Activated T-helper 2 cell treated with anti-CD3 and anti-CD28 coated beads, Interferon-gamma antibody, Interleukin-2, Interleukin-4, amounts not matched to agents 10 μg/mL and 5 μg/mL and 100 μg/mL, durations not matched to agents 14 hours and 24 hours and 36 hours (primary cell): ENCODE results near the gene ARPC1A. TPM values are rescaled to one million over a fixed set of nuclear protein-coding genes. Genes with fewer than 3 reads are reported as not detected.
A peak's percentile ranks its signal among the peaks of the same experiment; 100 is the strongest.
"Not testable (repeated sequence)": the region's sequence is repeated elsewhere in the genome, so short reads cannot be mapped to it uniquely, and the experiment has no call there.

Experiments used
- DNase-seq: peaks from one replicate; pipeline ENCODE4 v3.0.0; 2021; ENCODE audit warnings: low spot score
- H3K27ac Mint-ChIP-seq: one replicate; pipeline ENCODE4 v1.8.0; 2021; ENCODE audit warnings: mixed read lengths
- H3K27me3 Mint-ChIP-seq: one replicate; pipeline ENCODE4 v1.8.0; 2021; ENCODE audit warnings: low read depth, mixed read lengths
- H3K36me3 Mint-ChIP-seq: one replicate; pipeline ENCODE4 v1.8.0; 2021; ENCODE audit warnings: low read depth, mixed read lengths
- H3K4me1 Mint-ChIP-seq: one replicate; pipeline ENCODE4 v1.8.0; 2021; ENCODE audit warnings: low read depth, mixed read lengths
- H3K4me3 Mint-ChIP-seq: one replicate; pipeline ENCODE4 v1.8.0; 2021; ENCODE audit warnings: low read depth, mild to moderate bottlenecking, moderate library complexity, mixed read lengths
- H3K9me3 Mint-ChIP-seq: one replicate; pipeline ENCODE4 v1.8.0; 2021; ENCODE audit warnings: mixed read lengths
- intact Hi-C: fragments of 100-400 bp; cut with micrococcal nuclease; formaldehyde crosslinking; loops from one replicate; pipeline ENCODE4 v1.15.1; 2023
- total RNA-seq: library from RNA; stranded (reverse); gene quantifications from 2 replicates; pipeline ENCODE4 v1.2.3, GENCODE V29; 2022

Gene ARPC1A
- total RNA-seq, 1 donor from 2014 or later: 79.8 TPM

DNA sequence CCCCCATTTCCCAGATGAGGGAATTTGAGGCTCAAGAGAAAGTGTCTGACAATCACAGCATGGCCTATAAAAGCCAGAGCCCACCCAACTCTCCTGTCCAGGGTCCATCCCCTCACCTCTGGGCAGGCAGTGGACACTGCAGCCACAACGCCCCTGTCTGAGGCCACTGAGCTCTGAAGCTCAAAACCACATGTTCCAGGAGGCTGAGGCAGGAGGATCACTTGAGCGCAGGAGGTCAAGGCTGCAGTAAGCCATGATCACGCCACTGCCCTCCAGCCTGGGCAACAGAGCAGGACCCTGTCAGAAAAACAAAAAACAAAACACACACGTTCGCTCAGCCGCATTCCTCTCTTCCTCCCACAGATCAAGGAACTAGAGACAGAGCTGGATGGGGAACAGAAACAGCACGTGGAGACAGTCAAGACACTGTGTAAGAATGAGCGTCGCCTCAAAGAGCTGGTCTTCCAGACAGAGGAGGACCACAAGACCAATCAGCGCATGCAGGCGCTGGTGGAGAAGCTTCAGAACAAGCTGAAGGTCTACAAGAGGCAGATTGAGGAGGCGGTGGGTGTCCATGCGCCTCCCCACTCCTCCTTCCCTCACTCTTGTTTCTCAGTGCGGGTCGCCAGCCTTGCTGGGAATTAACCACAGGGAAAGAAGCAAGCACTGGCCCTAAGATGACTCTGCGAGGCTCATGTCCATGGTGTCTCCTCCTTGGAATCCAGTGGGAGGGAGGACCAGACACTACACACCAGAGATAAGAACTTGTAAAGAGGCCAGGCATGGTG, 20.0 kb upstream of the ARPC1A start:
- Mint-ChIP-seq H3K36me3 (no peaks in the 10 kb centered on the region), H3K27ac (no peak overlapping the region), H3K4me1 (no peaks in the 10 kb centered on the region), H3K9me3 (no peaks in the 10 kb centered on the region), H3K27me3 (peaks cover 1% of the 10 kb centered on the region), H3K4me3 (no peak overlapping the region)
- intact Hi-C loops: no loop called here
- DNase-seq: no peak

DNA sequence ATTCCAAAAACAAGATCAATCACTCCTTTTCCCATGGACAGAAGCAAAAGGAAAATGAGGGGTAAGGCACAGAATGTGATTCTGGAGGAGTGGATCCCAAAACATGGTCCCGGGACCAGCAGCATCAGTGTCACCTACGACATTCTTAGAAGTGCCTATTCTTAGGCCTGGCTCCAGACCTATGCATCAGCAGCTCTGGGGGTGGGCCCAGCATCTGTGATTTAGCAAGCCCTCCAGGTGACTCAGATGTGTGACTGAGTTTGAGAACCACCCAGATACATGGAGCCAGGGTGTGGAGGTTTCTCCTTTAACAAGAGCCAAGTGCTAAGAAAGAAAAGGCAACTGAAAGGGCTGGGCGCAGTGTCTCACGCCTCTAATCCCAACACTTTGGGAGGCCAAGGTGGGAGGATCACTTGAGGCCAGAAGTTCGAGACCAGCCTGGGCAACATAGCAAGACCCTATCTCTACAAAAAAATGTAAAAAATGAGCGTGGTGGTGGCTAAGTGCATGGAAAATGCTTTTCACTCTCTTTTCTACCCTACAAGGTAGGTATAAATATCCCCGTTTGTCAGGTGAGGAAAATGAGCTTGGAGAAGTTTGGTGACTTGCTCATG, 17.1 kb upstream of the ARPC1A start:
- Mint-ChIP-seq H3K4me1 (peaks cover 8% of the 10 kb centered on the region), H3K4me3 (no peak overlapping the region), H3K9me3 (no peaks in the 10 kb centered on the region), H3K27ac (no peak overlapping the region), H3K27me3 (peaks cover 1% of the 10 kb centered on the region), H3K36me3 (no peaks in the 10 kb centered on the region)
- DNase-seq: no peak
- intact Hi-C loops: no loop called here

DNA sequence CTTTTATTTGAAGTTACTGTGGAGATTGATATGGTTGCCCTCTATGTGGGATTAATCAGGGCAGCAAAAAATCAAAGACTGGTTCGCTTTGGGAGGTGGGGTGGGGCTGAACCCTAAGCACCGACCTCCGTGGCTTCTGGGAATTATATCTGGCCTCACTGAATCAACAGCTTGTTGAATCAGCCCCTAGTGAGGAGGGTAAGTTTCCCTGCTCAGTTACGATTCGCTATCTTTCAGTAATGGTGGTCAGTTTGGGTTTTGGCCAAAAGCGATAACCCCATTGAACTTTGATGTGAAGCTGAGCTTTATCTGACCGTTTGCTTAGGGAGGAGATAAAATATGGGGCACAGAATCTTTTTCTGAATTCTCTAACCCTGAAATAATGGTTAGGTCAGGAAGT, 16.6 kb upstream of the ARPC1A start:
- no peak for DNase-seq
- Mint-ChIP-seq H3K27ac (no peak overlapping the region), H3K27me3 (peaks cover 1% of the 10 kb centered on the region), H3K9me3 (no peaks in the 10 kb centered on the region), H3K4me3 (no peak overlapping the region), H3K36me3 (no peaks in the 10 kb centered on the region), H3K4me1 (peaks cover 9% of the 10 kb centered on the region)
- intact Hi-C loops: no loop called here

DNA sequence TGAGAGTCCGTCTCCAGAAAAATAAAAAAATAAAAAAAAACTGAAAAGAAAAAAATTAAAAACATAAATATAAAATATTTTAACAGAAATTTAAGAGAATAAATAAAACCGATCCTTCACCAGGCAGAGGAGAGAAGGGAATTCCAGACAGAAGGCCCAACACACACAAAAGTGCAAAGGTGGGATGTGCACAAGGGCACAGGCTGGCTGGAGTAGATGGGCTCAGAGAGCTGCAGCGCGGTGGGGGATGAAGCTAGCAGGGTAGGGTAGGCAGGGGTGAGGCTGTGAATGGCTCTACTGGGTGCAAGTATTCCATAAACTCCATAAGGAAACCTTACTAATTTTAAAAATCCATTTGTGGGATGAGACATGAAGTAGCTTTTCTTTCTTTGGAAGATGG, 15.7 kb upstream of the ARPC1A start:
- no peaks in the 10 kb centered on the region for H3K36me3 Mint-ChIP-seq
- no peak for DNase-seq
- no peak overlapping the region for H3K4me3 Mint-ChIP-seq
- H3K27ac Mint-ChIP-seq: no peak overlapping the region
- peaks cover 1% of the 10 kb centered on the region for H3K27me3 Mint-ChIP-seq
- H3K4me1 Mint-ChIP-seq: peaks cover 15% of the 10 kb centered on the region
- H3K9me3 Mint-ChIP-seq: no peaks in the 10 kb centered on the region
- intact Hi-C loops: no loop called here

DNA sequence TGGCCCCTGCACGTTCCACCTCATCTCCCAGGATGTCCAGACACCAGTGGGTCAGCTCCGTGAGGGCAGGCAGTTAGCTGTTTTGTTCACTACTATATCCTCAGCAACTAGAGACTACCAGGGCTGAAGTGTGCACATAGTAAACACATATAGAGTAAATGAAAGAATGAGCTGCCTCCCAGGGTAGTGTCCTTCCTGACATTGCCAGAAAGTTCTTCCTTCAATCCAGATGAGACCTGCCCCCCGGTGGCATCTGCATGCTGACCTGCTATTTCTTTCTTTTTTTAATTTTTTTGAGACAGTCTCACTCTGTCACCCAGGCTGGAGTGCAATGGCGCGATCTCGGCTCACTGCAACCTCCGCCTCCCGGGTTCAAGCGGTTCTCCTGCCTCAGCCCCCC, 14.0 kb upstream of the ARPC1A start:
- intact Hi-C loops: no loop called here
- Mint-ChIP-seq H3K27ac (no peak overlapping the region), H3K9me3 (no peaks in the 10 kb centered on the region), H3K27me3 (peaks cover 1% of the 10 kb centered on the region), H3K4me3 (no peak overlapping the region), H3K4me1 (peaks cover 15% of the 10 kb centered on the region), H3K36me3 (no peaks in the 10 kb centered on the region)
- no peak for DNase-seq

DNA sequence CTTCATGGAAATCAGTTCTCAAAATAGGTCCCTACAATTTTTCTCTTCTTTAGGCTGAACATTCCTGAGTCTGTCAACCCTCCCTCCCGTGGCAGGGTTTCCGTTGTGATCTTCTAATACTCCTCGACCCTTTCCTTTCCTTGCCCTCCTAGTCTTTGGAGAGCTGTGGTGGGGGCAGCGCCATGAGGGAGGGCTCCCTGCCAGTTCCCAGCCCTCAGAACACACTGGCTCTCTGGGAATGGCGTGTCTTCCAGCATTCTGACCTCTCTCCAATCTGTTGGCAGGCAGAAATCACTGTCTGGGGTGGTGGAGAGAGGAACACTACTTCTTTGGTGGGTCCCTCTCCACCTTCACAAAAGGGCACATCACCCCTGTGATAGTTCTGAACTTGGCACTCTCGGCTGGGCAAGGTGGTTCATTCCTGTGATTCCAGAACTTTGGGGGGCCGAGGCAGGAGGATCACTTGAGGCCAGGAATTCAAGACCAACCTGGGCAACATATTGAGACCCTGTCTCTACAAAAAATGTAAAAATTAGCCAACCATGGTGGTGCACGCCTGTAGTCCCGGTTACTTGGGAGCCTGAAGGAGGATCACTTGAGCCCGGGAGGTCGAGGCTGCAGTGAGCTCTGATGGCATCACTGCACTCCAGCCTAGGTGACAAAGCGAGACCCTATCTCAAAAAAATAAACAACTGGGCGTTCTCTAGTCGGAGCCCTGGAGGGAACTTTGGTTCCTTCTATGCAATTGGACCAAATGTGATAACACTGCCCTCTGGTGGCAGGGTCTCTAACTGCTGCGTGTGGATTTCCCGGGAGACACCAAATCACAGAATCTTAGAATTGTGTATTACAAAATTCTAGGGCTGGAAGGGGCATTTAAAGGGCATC, 13.1 kb upstream of the ARPC1A start:
- Mint-ChIP-seq H3K27me3 (peaks cover 1% of the 10 kb centered on the region), H3K36me3 (no peaks in the 10 kb centered on the region), H3K4me1 (peaks cover 15% of the 10 kb centered on the region), H3K9me3 (no peaks in the 10 kb centered on the region), H3K4me3 (no peak overlapping the region), H3K27ac (no peak overlapping the region)
- intact Hi-C loops: loop anchor here (1.0 kb wide), 1 partner anchor 272 kb away; no protein-coding TSS in a partner anchor
- peak; percentile 58 for DNase-seq

DNA sequence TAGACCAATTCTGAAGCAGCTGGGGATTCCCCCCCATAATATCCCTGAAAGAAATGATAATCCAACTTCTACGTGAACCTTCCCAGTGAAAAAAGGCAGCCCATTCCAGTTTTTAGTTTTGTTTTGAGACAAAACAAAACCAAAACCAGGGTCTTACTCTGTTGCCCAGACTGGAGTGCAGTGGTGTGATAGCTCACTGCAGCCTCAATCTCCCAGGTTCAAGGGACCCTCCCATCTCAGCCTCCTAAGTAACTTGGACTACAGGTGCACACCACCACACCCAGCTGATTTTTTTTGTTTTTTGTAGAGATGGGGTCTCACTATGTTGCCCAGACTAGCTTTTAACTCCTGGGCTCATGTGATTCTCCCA, 12.5 kb upstream of the ARPC1A start:
- H3K27me3 Mint-ChIP-seq: peaks cover 1% of the 10 kb centered on the region
- H3K27ac Mint-ChIP-seq: no peak overlapping the region
- H3K36me3 Mint-ChIP-seq: no peaks in the 10 kb centered on the region
- H3K4me1 Mint-ChIP-seq: peaks cover 15% of the 10 kb centered on the region
- DNase-seq: no peak
- intact Hi-C loops: loop anchor here (1.0 kb wide), 1 partner anchor 273 kb away; no protein-coding TSS in a partner anchor
- no peak overlapping the region for H3K4me3 Mint-ChIP-seq
- H3K9me3 Mint-ChIP-seq: no peaks in the 10 kb centered on the region

- Mint-ChIP-seq H3K4me1 (peaks cover 15% of the 10 kb centered on the region), H3K9me3 (no peaks in the 10 kb centered on the region), H3K27ac (no peak overlapping the region), H3K27me3 (peaks cover 1% of the 10 kb centered on the region), H3K36me3 (no peaks in the 10 kb centered on the region), H3K4me3 (no peak overlapping the region)
- intact Hi-C loops: no loop called here
- peak; percentile 22 for DNase-seq
These were observed 11.2 kb upstream of the ARPC1A start for GRCh38 chr7:99314504-99314903.

DNA sequence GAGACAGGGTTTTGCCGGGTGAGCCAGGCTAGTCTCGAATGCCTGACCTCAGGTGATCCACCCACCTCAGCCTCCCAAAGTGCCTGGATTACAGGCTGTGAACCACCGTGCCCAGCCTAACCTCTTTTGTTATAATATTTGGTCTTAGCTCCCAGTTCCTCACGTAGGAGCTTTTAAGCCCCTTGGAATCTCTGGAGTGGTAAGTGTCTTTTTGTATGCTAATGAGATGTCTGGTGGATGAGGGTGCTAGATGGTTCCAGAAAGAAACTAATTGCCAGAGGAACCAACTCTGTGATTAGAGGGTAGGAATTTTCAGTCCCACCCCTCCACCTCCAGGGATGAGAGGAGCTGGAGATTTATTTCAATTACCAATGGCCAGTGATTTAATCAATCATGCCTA, 5.3 kb upstream of the ARPC1A start:
- Mint-ChIP-seq H3K9me3 (no peaks in the 10 kb centered on the region), H3K27ac (no peak overlapping the region), H3K27me3 (peaks cover 4% of the 10 kb centered on the region), H3K4me3 (no peak overlapping the region), H3K4me1 (no peaks in the 10 kb centered on the region), H3K36me3 (no peaks in the 10 kb centered on the region)
- intact Hi-C loops: no loop called here
- no peak for DNase-seq

GRCh38 chr7:99322659-99323058, 3.0 kb upstream of the ARPC1A start:
- H3K4me1 Mint-ChIP-seq: peaks cover 11% of the 10 kb centered on the region
- H3K4me3 Mint-ChIP-seq, intact Hi-C loops, H3K36me3 Mint-ChIP-seq, DNase-seq, H3K27ac Mint-ChIP-seq, H3K9me3 Mint-ChIP-seq, H3K27me3 Mint-ChIP-seq: not testable (repeated sequence)

- Mint-ChIP-seq H3K4me3 (peak overlapping the region; percentile 93), H3K9me3 (no peaks in the 10 kb centered on the region), H3K36me3 (peaks cover 16% of the 10 kb centered on the region), H3K4me1 (peaks cover 26% of the 10 kb centered on the region), H3K27me3 (peaks cover 4% of the 10 kb centered on the region), H3K27ac (peak overlapping the region; percentile 88)
- no peak for DNase-seq
- intact Hi-C loops: no loop called here
These were observed 1.1 kb upstream of the ARPC1A start for GRCh38 chr7:99324559-99324958.

DNA sequence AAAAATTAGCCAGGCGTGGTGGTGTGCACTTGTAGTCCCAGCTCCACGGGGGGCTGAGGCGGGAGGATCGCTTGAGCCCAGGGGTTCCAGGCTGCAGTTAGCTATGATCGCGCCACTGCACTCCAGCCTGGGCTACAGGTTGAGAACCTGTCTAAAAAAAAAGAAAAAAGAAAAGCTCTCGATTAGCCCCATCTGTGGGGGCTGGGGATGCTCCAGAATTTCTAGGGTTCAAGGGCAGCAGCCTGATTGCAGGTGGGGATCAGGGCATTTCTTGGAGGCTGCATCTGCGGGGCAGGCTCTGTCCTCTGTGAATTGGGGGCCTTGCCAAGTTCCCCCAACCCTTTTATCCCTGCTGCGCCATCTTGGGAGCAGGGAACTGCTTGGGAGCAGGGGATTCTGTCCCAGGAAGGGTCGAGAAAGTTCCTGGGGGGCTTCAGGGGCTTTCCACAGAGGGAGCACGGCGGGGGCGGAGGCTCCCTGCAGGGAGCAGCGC, 651 bp upstream of the ARPC1A start:
- H3K27ac Mint-ChIP-seq: peak overlapping the region; percentile 88
- H3K36me3 Mint-ChIP-seq: peaks cover 17% of the 10 kb centered on the region
- H3K4me1 Mint-ChIP-seq: peaks cover 29% of the 10 kb centered on the region
- no peak for DNase-seq
- no peaks in the 10 kb centered on the region for H3K9me3 Mint-ChIP-seq
- peak overlapping the region; percentile 93 for H3K4me3 Mint-ChIP-seq
- intact Hi-C loops: loop anchor here (5.0 kb wide), 1 partner anchor 183 kb away; the partner anchor contains the start of gene SMURF1
- H3K27me3 Mint-ChIP-seq: peaks cover 4% of the 10 kb centered on the region
